Astrocyte of the spinal cord (primary cell): ENCODE data around the gene CLIC4.
"Not testable (repeated sequence)": the region's sequence is repeated elsewhere in the genome, so short reads cannot be mapped to it uniquely, and the experiment has no call there.

Experiments used
- DNase-seq: peaks from one replicate; pipeline ENCODE4 v3.0.0; 2011; ENCODE audit warnings: low read depth, low spot score
- H3K4me3 ChIP-seq: 2 replicates; pipeline ENCODE4 v1.5.1; 2011; ENCODE audit warnings: low read depth, mild to moderate bottlenecking, low read length, moderate library complexity
- in situ Hi-C: cut with HindIII; loops from 2 replicates; pipeline ENCODE4 v1.10.0; 2017; ENCODE audit warnings: low sequenced_read_pairs
- TF ChIP-seq, protein P1 (sequence below): IDR thresholded peaks from 2 replicates; pipeline ENCODE4 v1.5.1; 2012; ENCODE audit warnings: low read depth, mild to moderate bottlenecking, low read length, inconsistent platforms

Gene CLIC4

DNA sequence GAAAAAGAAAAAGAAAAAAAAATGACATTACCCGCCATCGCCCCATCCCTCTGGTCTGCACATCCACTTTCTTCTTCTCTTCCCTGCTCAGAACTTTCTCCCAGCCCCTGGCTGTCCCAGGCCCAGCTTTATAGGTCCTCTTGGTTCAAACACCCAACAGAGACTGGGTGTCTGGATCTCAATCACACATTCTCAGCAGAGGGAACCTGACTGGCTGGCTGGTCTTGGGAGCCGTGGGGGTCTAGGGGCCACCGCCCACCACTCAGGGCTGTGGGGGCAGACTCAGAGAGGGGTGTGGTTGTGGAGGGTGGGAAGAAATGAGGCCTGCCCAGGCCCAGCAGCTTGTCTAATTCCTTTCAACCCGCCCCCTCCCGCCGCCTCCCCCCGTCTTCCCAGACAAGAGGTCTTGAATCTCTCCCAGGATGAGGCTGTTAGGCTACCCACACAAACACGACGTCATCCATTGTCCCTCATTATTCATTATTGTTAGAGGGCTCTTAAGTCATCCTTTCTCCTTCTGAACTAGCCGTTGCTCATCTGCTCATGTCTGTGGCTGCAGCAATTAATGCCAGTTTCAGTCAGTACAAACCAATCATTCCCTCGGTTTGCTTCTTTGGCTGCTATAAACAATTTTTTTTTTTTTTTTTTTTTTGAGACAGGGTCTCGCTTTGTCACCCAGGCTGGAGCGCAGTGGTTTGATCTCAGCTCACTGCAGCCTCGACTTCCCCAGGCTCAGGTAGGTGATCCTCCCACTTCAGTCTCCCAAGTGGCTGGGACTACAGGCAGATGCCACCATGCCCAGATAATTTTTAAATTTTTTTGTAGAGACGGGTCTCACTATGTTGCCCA lies 40.6 kb upstream of the CLIC4 start:
- TF ChIP-seq, protein P1, sequence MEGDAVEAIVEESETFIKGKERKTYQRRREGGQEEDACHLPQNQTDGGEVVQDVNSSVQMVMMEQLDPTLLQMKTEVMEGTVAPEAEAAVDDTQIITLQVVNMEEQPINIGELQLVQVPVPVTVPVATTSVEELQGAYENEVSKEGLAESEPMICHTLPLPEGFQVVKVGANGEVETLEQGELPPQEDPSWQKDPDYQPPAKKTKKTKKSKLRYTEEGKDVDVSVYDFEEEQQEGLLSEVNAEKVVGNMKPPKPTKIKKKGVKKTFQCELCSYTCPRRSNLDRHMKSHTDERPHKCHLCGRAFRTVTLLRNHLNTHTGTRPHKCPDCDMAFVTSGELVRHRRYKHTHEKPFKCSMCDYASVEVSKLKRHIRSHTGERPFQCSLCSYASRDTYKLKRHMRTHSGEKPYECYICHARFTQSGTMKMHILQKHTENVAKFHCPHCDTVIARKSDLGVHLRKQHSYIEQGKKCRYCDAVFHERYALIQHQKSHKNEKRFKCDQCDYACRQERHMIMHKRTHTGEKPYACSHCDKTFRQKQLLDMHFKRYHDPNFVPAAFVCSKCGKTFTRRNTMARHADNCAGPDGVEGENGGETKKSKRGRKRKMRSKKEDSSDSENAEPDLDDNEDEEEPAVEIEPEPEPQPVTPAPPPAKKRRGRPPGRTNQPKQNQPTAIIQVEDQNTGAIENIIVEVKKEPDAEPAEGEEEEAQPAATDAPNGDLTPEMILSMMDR, result no peak
- peak; percentile 90 for DNase-seq
- H3K4me3 ChIP-seq, result no peak overlapping the region
- in situ Hi-C loops, result no loop called here

GRCh38 chr1:24705260-24706073 lies 39.8 kb upstream of the CLIC4 start:
- peak; percentile 96 for DNase-seq
- TF ChIP-seq, protein P1, result no peak
- H3K4me3 ChIP-seq, result no peak overlapping the region
- in situ Hi-C loops, result no loop called here

- in situ Hi-C loops, H3K4me3 ChIP-seq: not testable (repeated sequence)
Observed at GRCh38 chr1:24706074-24706389, 39.2 kb upstream of the CLIC4 start.

DNA sequence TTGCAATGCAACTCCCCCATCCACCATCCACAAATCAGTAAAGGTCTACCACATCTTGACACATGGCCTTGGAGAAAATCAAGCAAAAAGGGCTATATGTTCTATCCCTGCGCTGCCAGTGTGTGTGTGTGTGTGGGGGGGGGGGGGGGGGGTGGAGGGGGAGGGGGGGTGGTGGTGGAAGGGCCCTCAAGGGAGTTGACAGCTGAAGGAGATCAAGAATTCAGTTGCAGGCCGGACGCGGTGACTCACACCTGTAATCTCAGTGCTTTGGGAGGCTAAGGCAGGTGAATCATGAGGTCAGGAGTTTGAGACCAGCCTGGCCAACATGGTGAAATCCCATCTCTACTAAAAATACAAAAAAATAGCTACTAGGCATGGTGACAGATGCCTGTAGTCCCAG lies 37.6 kb upstream of the CLIC4 start:
- no peak for DNase-seq
- no peak overlapping the region for H3K4me3 ChIP-seq
- TF ChIP-seq, protein P1, result no peak
- in situ Hi-C loops, result no loop called here

More at GRCh38 chr1:24706074-24706389, 39.2 kb upstream of the CLIC4 start:
- not testable (repeated sequence) for DNase-seq

- no peak for DNase-seq
- no peak overlapping the region for H3K4me3 ChIP-seq
- in situ Hi-C loops, result no loop called here
- TF ChIP-seq, protein P1, result no peak
Observed at GRCh38 chr1:24708938-24709337, 36.3 kb upstream of the CLIC4 start.

DNA sequence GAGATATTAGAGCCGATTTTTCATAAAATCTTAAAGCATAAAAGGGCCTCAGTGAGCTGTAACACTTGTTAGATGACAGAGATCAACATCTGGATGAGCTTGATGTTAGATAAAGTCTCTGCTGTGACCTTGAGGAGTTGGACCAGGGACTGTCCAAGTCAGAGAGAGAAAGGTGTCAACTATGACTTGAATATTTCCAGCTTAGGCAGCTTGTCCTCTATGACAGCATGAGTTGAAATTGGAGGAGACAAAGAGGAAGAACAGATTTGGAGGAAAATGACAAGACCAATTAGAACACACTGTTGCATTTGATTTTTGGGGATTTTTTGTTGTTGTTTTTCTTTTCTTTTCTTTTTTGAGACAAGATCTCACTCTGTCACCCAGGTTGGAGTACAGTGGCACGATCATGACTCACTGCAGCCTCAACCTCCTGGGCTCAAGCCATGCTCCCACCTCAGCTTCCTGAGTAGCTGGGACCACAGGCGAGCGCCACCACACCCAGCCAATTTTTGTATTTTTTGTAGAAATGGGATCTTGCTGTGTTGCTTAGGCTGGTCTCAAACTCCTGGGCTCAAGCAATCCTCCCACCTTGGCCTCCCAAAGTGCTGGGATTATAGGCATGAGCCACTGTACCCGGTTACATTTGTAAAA lies 35.3 kb upstream of the CLIC4 start:
- in situ Hi-C loops, result no loop called here
- H3K4me3 ChIP-seq, result no peak overlapping the region
- no peak for DNase-seq
- TF ChIP-seq, protein P1, result no peak
